CD4-positive, alpha-beta T cell treated with Interleukin-4 for 4 hours (primary cell): ENCODE results near the gene ACVR1B.
A peak's percentile ranks its signal among the peaks of the same experiment; 100 is the strongest.

Source experiments
- DNase-seq: peaks from one replicate; pipeline ENCODE4 v3.0.0-alpha.2; 2020

The ACVR1B gene

GRCh38 chr12:52026263-52026662 lies 74.8 kb downstream of the ACVR1B start:
- DNase-seq: no peak

- DNase-seq: no peak
These were observed 75.8 kb downstream of the ACVR1B start for GRCh38 chr12:52027085-52027843.

- no peak for DNase-seq
These were observed 78.2 kb downstream of the ACVR1B start for GRCh38 chr12:52029685-52030084.

GRCh38 chr12:52032446-52032803 lies 80.9 kb downstream of the ACVR1B start:
- no peak for DNase-seq

GRCh38 chr12:52032804-52033445 lies 81.4 kb downstream of the ACVR1B start:
- peak; percentile 82 for DNase-seq

- no peak for DNase-seq
These were observed 82.1 kb downstream of the ACVR1B start for GRCh38 chr12:52033446-52034140.

GRCh38 chr12:52035190-52035589 lies 83.7 kb downstream of the ACVR1B start:
- no peak for DNase-seq

GRCh38 chr12:52035926-52036325 lies 84.4 kb downstream of the ACVR1B start:
- DNase-seq: no peak

DNA sequence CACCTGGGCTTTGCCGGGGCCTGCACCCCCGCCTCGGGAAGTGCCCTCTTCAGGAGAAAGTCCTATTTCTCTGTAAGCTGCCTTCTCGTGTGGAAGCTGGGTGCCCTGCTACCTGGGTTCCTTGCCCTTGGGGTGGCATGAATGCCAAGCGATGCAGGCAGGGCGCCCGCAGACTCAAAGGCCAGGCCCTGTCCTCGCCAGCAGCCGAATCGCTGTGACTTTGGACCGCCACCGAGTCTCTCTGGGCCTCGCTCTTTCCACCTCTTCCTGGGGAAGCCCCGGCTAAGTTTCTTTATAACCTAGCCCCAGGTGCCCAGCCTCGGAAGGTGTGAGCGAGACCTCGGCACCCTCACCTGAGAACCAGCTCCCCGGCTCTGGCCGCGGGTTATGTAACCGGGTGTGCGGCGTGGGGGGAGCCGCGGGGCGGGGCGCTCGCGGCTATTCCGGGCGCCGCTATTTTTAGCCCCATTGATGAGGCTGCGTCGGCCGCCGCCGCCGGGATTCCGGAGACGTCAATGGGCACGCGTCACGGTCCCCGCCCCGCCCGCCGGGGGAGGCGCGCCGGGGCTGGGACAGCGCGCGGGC lies 85.2 kb downstream of the ACVR1B start:
- DNase-seq: peak; percentile 65

- no peak for DNase-seq
These were observed 85.9 kb downstream of the ACVR1B start for GRCh38 chr12:52037248-52037861.

DNA sequence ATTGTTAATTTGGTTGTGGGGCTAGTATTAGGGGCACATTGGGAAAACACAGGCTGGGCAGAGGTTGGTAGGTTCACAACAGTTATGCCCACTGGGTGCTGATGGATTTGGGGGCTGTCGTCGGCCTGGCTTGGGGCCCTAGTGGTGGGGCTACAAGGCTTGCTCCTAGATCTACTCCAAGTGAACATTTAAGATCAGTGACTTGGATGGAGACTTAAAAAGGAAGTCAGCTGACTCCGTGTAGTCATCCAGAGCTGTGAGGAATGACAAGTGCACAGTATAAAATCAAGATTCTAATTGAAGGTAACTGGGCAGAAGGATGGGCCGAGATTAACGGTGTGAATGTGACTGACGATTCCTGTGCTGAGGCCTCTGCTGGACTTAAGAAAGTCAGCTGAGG lies 86.9 kb downstream of the ACVR1B start:
- DNase-seq: no peak

- no peak for DNase-seq
These were observed 89.5 kb downstream of the ACVR1B start for GRCh38 chr12:52041035-52041434.

- peak; percentile 64 for DNase-seq
These were observed 90.2 kb downstream of the ACVR1B start for GRCh38 chr12:52041695-52042123.

GRCh38 chr12:52042706-52043385 lies 91.3 kb downstream of the ACVR1B start:
- no peak for DNase-seq

DNA sequence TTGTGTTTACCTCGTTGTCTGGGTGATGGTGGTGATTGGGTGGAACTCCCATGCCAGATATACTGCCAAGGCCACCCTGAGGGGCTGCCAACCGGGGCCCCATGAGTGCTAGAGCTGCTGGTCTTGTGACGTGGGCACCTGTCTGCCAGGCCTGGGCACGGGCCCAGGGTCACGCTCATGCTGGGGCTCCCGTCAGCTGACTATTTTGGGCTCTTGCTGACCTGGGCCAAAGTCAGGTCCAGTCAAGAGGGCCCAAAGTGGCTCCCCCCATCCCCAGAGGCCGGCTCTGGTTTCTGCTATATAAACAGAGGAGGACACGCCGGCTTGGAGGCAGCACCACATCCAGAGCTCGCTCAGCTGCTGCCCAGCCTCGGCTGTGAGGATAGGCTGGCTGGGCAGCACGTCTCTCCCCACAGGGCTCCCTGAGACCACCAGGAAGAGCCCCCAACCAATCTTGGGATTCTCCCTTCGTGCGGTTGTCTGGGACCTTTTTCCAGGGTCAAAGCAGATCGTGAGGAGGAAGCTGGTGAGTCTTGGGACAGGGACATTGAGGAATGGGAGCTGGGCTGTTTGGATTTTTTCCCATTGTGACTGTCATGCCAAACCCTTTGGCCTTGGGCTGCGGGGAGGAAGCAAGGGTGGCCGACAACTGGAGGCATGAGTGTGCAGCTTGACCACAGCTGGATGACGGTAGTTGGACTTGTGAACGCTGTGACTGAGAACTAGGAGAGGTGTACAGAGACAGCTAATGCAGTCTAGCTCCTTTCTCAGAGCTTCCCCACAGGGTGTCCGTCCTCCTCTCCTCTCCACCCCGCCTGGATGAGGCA lies 92.1 kb downstream of the ACVR1B start:
- no peak for DNase-seq

DNA sequence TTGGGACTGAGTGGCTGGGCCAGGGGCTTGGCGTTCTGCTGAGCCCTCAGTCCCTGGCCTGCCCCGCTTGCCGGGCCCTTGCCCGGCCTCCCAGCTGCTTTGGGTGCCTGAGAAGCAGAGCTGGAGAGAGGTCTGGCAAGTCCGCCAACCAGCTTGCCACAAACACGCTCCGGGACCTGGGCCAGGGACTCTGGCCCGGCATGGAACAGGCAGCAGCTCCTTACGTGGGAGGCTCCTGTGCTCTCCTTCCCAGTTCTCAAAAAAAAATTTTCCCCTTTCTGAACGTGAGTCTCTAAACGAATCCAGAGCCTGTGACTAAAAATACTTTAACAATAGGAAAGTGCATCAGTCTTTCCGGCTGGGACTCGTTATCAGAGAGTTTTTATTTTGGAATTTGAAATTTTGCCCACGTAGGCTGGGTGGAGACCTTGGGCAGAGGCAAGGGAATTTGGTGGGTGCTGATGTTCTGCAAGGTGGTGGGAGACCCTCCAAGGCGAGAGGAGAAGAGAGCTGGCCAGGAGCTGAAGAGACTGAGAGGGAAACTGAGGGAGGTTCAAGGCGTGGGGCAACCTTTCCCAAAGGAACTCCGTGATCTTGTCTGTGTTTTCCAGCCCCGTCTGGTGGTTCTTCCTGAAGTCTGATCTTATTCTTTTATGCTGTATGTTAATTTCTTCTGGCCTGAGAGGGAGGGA lies 92.9 kb downstream of the ACVR1B start:
- DNase-seq: no peak

DNA sequence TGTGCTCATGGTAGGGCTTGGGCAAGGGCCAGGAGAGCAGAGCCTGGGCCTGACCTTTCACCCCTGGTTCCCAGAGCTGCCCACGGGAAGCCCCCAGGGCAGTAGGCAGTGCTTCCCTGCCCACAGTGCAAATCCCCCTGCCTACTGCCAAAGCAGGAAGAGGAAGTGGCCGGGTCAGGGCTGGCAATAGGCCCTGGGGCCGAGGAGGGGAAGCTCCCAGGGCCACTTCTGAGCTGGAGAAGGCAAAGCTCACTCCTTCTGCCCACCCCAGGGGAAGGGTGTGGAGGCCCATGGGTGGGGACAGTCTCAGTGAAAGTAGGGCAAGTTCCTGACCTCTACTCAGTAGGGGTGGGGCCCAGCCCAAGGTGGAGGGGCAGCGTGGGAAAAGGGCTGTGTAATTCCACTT lies 94.3 kb downstream of the ACVR1B start:
- no peak for DNase-seq
